GM12878 (cell line): ENCODE measurements around the gene RASGRF2.

Experiments used
- CBFB ChIP-seq: IDR thresholded peaks from 2 replicates; pipeline ENCODE4 v1.6.1; 2016; ENCODE audit warnings: antibody characterized with exemption, low read depth
- SRF ChIP-seq, 2 experiments: IDR thresholded peaks; 2 replicates each; pipeline ENCODE4 v1.6.1; 2011; ENCODE audit warnings: low read depth in 2 of 2, low read length in 2 of 2, mild to moderate bottlenecking in 1 of 2, moderate library complexity in 1 of 2
- TF ChIP-seq, protein P1 (sequence below), 3 experiments: IDR thresholded peaks in 2 of 3; conservative IDR thresholded peaks in 1 of 3; 2 replicates each; pipeline ENCODE4 v1.5.1; 2011; ENCODE audit warnings: low read depth in 3 of 3, low read length in 3 of 3, mild to moderate bottlenecking in 3 of 3, control low read depth in 2 of 3, moderate library complexity in 2 of 3, inconsistent platforms in 1 of 3, mixed read lengths in 1 of 3; ENCODE audit not compliant: control insufficient read depth in 2 of 3, insufficient read depth in 1 of 3; ENCODE audit errors: extremely low read depth in 1 of 3
- TF ChIP-seq, protein P2 (sequence below): IDR thresholded peaks from 2 replicates; pipeline ENCODE4 v1.6.1; 2012; ENCODE audit warnings: low read length, inconsistent platforms

DNA sequence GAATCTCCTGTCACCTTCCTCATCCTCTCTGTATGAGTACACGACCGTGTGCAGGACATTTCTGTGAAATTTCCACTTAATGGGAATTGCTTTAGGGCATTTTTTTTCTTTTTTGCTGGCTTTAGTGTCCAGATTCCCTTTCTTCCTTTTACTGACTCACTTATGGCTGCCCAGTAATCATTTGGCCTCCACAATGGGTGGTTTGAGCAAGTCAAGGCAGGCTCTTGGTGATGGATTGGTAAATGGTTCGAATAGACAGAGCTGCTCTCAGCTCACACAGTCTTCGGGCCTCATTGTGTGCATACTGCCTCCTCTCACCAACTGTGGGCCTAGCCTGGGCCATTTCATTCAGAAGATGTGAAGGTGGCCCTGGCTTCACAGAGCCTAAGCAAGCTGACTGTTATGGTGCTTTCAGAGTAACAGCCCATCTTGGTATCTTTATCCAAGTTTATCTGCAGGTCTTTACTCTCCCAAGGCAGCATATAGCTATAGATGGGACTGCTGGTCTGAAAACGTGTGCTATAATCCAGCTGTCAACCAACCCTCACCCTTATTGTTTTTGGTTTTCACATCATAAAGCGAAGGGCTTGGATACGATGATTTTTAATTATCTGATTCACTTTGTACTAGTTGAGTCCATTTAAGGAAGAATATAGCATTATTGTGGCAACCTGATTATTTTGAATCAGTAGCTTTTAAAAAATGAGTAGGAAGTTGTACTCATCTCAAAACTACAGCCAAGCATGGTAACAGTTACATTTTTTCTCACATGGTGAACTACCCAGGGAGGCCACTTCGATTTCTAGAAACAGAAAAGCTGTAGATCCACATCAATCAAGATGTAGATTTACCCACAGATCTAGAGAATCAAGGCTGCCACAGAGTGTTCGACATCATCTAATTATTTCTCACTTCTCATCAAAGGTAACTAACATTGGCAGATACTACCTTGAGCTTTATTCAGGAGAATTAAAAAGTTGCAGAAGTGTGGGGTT lies 222.5 kb downstream of the RASGRF2 start:
- TF ChIP-seq, protein P1, sequence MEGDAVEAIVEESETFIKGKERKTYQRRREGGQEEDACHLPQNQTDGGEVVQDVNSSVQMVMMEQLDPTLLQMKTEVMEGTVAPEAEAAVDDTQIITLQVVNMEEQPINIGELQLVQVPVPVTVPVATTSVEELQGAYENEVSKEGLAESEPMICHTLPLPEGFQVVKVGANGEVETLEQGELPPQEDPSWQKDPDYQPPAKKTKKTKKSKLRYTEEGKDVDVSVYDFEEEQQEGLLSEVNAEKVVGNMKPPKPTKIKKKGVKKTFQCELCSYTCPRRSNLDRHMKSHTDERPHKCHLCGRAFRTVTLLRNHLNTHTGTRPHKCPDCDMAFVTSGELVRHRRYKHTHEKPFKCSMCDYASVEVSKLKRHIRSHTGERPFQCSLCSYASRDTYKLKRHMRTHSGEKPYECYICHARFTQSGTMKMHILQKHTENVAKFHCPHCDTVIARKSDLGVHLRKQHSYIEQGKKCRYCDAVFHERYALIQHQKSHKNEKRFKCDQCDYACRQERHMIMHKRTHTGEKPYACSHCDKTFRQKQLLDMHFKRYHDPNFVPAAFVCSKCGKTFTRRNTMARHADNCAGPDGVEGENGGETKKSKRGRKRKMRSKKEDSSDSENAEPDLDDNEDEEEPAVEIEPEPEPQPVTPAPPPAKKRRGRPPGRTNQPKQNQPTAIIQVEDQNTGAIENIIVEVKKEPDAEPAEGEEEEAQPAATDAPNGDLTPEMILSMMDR (IDR thresholded peaks at IDR 0.05 in 2 of 3, conservative IDR thresholded peaks at IDR 0.05 in 1 of 3; ENCODE audit: control insufficient read depth in 2 of 3, extremely low read depth in 1 of 3, insufficient read depth in 1 of 3, low read depth in 3 of 3, low read length in 3 of 3): no peak
- TF ChIP-seq CBFB: no peak
- TF ChIP-seq, protein P2, sequence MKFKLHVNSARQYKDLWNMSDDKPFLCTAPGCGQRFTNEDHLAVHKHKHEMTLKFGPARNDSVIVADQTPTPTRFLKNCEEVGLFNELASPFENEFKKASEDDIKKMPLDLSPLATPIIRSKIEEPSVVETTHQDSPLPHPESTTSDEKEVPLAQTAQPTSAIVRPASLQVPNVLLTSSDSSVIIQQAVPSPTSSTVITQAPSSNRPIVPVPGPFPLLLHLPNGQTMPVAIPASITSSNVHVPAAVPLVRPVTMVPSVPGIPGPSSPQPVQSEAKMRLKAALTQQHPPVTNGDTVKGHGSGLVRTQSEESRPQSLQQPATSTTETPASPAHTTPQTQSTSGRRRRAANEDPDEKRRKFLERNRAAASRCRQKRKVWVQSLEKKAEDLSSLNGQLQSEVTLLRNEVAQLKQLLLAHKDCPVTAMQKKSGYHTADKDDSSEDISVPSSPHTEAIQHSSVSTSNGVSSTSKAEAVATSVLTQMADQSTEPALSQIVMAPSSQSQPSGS: no peak
- no peak for TF ChIP-seq SRF (IDR thresholded peaks at IDR 0.05; ENCODE audit: low read depth in 2 of 2, low read length in 2 of 2)
